ENCODE measurements around the gene CERCAM. TPM values are rescaled to one million over a fixed set of nuclear protein-coding genes. Genes with fewer than 3 reads are reported as not detected.
A peak's percentile ranks its signal among the peaks of the same experiment; 100 is the strongest.

CERCAM gene
- polyA plus RNA-seq, 1 experiment = 309 TPM

- no peak for TF ChIP-seq CTCF (IDR thresholded peaks at IDR 0.05; ENCODE audit: insufficient read depth, low read depth, low read length)
- Histone ChIP-seq H3K36me3 (ENCODE audit: control insufficient read depth, insufficient read depth, low read length) (no peaks in the 10 kb centered on the region), H3K4me3 (ENCODE audit: low read depth, low read length) (no peak overlapping the region), H3K27me3 (ENCODE audit: control insufficient read depth, insufficient read depth, low read length) (no peaks in the 10 kb centered on the region)
- ChIA-PET CTCF (interaction anchor here (0.6 to 1.8 kb wide), 4 partner anchors 15 to 55 kb away, joined by 3 to 9 read pairs (median 4); no protein-coding TSS in a partner anchor), POLR2A (no interaction called here)
- DNase-seq (ENCODE audit: low read depth) = no peak
These were observed 34.3 kb downstream of the CERCAM start for GRCh38 chr9:128454991-128455390.

- Histone ChIP-seq H3K36me3 (ENCODE audit: control insufficient read depth, insufficient read depth, low read length) (peaks cover 6% of the 10 kb centered on the region), H3K4me3 (ENCODE audit: low read depth, low read length) (peak within 1 kb of the TSS; percentile 90), H3K27me3 (ENCODE audit: control insufficient read depth, insufficient read depth, low read length) (no peaks in the 10 kb centered on the region)
- DNase-seq (ENCODE audit: low read depth) = peak; percentile 61
- CTCF ChIA-PET = interaction anchor here (1.7 to 1.8 kb wide), 2 partner anchors 16 to 17 kb away, joined by 6 to 9 read pairs; no protein-coding TSS in a partner anchor
- no peak for TF ChIP-seq CTCF (IDR thresholded peaks at IDR 0.05; ENCODE audit: insufficient read depth, low read depth, low read length)
- POLR2A ChIA-PET = interaction anchor here (0.6 kb wide), 1 partner anchor 12 kb away, joined by 5 read pairs; no protein-coding TSS in a partner anchor
These were observed 35.4 kb downstream of the CERCAM start, which contains the start of gene ODF2 for GRCh38 chr9:128455849-128456612. Gene ODF2 (plus strand): TSS chr9:128456006. CDS start chr9:128456092, 86 bp downstream.

GRCh38 chr9:128456613-128457061, 36.0 kb downstream of the CERCAM start:
- no peak for TF ChIP-seq CTCF (IDR thresholded peaks at IDR 0.05; ENCODE audit: insufficient read depth, low read depth, low read length)
- POLR2A ChIA-PET = no interaction called here
- no peaks in the 10 kb centered on the region for H3K27me3 ChIP-seq (ENCODE audit: control insufficient read depth, insufficient read depth, low read length)
- peak; percentile 16 for DNase-seq (ENCODE audit: low read depth)
- peaks cover 6% of the 10 kb centered on the region for H3K36me3 ChIP-seq (ENCODE audit: control insufficient read depth, insufficient read depth, low read length)
- CTCF ChIA-PET = no interaction called here
- peak overlapping the region; percentile 90 for H3K4me3 ChIP-seq (ENCODE audit: low read depth, low read length)

GRCh38 chr9:128457207-128457606, 36.5 kb downstream of the CERCAM start:
- ChIA-PET CTCF (no interaction called here), POLR2A (no interaction called here)
- no peak for TF ChIP-seq CTCF (IDR thresholded peaks at IDR 0.05; ENCODE audit: insufficient read depth, low read depth, low read length)
- no peaks in the 10 kb centered on the region for H3K27me3 ChIP-seq (ENCODE audit: control insufficient read depth, insufficient read depth, low read length)
- H3K36me3 ChIP-seq (ENCODE audit: control insufficient read depth, insufficient read depth, low read length) = peaks cover 6% of the 10 kb centered on the region
- DNase-seq (ENCODE audit: low read depth) = no peak
- peak overlapping the region; percentile 90 for H3K4me3 ChIP-seq (ENCODE audit: low read depth, low read length)

- TF ChIP-seq CTCF (IDR thresholded peaks at IDR 0.05; ENCODE audit: insufficient read depth, low read depth, low read length) = no peak
- Histone ChIP-seq H3K4me3 (ENCODE audit: low read depth, low read length) (no peak overlapping the region), H3K36me3 (ENCODE audit: control insufficient read depth, insufficient read depth, low read length) (peaks cover 6% of the 10 kb centered on the region), H3K27me3 (ENCODE audit: control insufficient read depth, insufficient read depth, low read length) (no peaks in the 10 kb centered on the region)
- ChIA-PET CTCF (interaction anchor here (0.6 kb wide), 1 partner anchor 96 kb away, joined by 3 read pairs; no protein-coding TSS in a partner anchor), POLR2A (no interaction called here)
- DNase-seq (ENCODE audit: low read depth) = no peak
These were observed 38.4 kb downstream of the CERCAM start for GRCh38 chr9:128459011-128459410.

Data from BJ (cell line).